HL-60/S4 treated with retinoic acid at 250 ng/mL for 4 days and 3 days (cell line): ENCODE results near the gene TRIAP1.

Source experiments
- in situ Hi-C: fragments of 300-500 bp; cut with MboI; formaldehyde crosslinking; loops from 2 replicates; pipeline ENCODE4 v1.7.0; 2022; ENCODE audit warnings: low sequenced_read_pairs

The TRIAP1 gene

DNA sequence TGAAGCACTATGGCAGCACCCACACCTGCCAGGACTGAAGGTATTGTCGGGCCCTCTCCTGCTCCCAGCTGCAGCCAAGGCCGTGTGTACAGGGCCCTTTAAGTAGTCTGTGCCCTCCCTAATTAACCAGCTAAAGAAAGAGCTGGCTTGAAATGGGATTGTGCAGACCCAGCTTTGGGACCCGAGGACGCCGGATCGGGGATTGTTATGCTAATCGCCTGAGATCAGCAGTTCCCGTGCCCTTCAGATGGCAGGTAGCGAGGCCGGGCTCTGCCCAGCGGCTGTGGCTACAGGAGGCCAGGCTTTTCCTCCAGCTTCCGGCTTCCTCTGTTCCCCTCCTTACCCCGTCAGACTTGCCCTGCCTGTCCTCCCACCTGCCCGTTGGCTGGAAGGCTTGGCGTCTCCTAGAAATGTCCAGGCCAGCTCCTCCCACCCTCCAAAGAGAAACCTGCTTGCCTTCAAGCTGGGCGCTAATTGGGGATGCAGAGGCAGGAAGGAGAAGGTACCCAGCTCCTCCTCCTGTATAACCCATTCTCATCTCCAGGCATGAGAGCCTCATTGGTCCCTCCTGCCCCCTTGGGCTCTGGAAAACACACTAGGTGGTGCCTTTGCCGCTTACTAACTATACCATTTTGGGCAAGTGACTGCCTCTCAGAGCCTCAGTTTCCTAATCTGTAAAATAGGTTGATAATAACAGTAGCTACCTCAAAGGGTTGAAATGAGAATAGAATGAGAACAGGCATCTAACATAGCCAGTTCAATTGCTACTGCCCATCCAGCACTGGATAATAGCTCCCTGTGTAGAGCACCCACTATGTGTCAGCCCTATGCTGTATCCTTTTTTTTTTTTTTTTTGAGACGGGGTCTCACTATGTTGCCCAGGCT, 51.5 kb downstream of the TRIAP1 start:
- in situ Hi-C loops, result no loop called here
